Bladder microvascular endothelial cell (primary cell): ENCODE measurements around the gene LRRC19. TPM values are rescaled to one million over a fixed set of nuclear protein-coding genes. Genes with fewer than 3 reads are reported as not detected.

Experiments used
- total RNA-seq: library from RNA; depleted of rRNA; stranded (reverse); fragments of >200 nt; gene quantifications from 2 replicates; pipeline ENCODE4 v1.2.3, GENCODE V29; 2014

The LRRC19 gene, protein sequence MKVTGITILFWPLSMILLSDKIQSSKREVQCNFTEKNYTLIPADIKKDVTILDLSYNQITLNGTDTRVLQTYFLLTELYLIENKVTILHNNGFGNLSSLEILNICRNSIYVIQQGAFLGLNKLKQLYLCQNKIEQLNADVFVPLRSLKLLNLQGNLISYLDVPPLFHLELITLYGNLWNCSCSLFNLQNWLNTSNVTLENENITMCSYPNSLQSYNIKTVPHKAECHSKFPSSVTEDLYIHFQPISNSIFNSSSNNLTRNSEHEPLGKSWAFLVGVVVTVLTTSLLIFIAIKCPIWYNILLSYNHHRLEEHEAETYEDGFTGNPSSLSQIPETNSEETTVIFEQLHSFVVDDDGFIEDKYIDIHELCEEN
- not detected in 2 replicates for total RNA-seq

DNA sequence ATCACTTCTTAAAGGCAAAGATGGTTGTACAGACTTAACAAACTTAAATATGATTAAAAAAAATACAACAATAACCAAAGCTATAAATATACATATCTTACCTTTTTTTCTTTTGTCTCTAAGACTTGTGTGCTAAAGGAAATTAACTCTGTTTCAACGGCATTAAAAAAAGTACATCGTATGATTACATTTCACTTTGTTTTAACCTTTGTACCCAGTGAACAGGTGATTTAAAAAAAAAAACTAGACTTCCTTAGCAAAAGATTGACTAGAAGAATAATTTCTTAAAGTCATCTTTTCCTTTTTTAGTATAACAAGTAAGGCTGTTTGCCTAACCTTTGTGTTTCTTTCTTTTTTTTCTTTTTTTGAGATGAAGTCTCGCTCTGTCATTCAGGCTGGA lies at the start of gene LRRC19:
Gene LRRC19, minus strand, starts transcription at position 182 of the 400 bp plus-strand sequence. CDS start 5,978 bp downstream, outside the sequence.

DNA sequence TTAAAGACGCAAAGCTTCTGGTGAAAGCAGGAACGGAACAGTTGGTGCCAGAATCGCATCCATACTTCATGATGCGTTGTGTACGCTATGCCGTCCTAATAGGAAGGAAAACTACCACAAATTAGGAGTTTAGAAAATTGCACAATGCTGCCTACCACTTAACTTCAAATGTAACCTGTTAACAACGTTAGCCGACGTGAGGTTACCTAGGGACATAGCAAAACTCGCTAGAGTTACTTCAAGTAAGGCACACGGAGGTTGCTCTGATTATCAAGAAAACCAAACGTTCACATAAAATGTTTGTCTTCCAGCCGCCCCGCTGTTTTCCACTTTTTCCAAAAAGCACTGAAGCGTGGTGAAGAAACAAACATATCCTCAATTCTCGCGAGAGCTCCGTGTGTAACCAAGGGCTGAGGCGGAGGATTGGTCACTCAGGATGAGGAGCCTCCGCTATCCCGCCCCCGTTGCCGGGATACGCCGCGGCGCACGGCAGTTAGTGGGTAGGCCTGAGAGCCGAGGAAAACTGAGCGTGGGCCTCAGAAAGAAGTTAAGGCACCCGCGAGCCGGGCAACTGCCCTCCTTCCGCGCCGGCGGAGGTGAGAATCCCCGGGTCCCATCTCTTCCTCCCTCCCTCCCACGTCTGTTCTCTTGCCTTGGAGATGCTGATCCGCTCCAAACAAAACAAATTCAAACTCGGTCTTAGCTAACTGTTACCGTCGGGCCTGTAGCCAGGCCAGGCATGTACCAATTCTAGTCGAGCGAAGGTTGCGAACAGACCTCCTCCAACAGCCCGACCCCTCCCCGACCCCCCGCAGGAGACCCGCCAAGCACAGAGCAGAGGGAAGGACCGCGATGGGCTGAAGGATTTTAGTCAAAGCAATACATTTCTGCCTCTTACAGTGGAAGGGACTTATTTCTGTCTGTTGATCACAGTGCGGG lies 49.3 kb downstream of the LRRC19 start, which contains the start of gene IFT74:
Gene IFT74, plus strand, starts transcription at position 492 of the 939 bp plus-strand sequence. CDS start 5,556 bp downstream, outside the sequence.

DNA sequence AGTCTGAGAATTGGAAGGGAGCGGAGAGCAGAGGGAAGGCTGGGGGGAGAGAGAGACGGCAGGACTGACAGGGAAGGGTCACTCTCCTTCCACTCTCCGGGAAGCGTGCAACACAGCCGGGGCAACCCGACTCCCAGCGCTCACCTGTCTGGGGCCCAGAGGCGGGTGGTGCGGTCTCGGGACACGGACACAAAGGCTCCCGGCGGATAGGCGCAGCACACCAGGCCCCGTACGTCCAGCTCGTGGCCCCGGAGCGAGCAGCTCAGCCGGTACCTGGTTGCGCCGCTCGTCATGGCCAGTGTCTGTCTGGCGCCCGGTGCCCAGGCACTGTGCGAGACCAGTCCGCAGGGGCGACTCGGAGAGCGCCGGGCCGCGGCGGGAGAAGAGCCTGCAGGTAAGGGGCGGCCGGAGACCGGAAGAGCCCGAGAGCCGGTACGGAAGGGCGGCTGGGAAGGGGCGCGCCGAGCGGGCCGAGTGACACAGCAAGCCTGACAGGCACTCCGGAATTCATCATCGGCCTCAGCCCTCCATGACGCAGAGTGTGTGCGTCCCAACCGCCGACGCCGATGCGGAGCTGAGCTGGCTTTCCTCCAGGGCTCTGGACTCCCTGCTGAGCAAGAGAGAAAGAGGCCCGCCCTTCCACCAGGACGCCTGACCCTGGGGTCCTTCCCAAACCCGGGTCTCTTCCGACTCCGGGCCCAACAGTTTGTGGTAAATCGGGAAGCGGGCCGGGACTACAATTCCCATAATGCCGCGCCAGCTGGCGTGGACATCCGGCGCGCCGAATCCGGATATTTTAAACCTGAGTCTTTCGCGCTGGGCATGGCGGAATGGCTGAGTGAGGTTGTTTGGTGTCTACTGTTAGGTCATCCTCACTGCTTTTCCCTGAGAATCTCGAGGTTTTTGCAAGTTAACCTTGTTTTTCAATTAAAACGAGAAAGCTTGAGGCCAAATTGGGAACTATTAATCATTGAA lies 58.4 kb downstream of the LRRC19 start, which contains the start of gene PLAA:
Gene PLAA, minus strand, starts transcription at position 490 of the 975 bp plus-strand sequence. Its CDS starts 197 bp downstream, at position 293.

Other genes with a start within 250 kb of the LRRC19 start
- gene CAAP1, start 112.9 kb downstream of the LRRC19 start, total RNA-seq, result 12.5 and 23.8 TPM in 2 replicates
- 30.9 and 48.8 TPM in 2 replicates for gene PLAA, start 58.4 kb downstream of the LRRC19 start, total RNA-seq
- gene IFT74, start 49.3 kb downstream of the LRRC19 start, total RNA-seq, result 5.7 and 6.5 TPM in 2 replicates
- 45.0 and 141 TPM in 2 replicates for gene TEK, start 103.6 kb upstream of the LRRC19 start, total RNA-seq